Bronchial epithelial cell (primary cell): ENCODE data around the gene POLH. TPM values are rescaled to one million over a fixed set of nuclear protein-coding genes. Genes with fewer than 3 reads are reported as not detected.

Experiments used
- DNase-seq: peaks from one replicate; pipeline ENCODE4 v3.0.0-alpha.2; 2010; ENCODE audit warnings: low read depth
- FAIRE-seq: peaks from 2 replicates; lab custom pipeline; 2011; peaks lifted over from hg19 to GRCh38; lab: Jason Lieb, UNC
- H3K27me3 ChIP-seq: 2 replicates; pipeline ENCODE4 v1.5.1; 2011; ENCODE audit warnings: low read length; ENCODE audit not compliant: control insufficient read depth, insufficient read depth
- H3K36me3 ChIP-seq: 2 replicates; pipeline ENCODE4 v1.5.1; 2011; ENCODE audit warnings: low read length; ENCODE audit not compliant: control insufficient read depth, insufficient read depth
- H3K4me3 ChIP-seq: 2 replicates; pipeline ENCODE4 v1.5.1; 2011; ENCODE audit warnings: mild to moderate bottlenecking, low read depth, low read length, control low read depth
- total RNA-seq: library from RNA; depleted of rRNA; stranded (reverse); fragments of >200 nt; gene quantifications from 2 replicates; pipeline ENCODE4 v1.2.1, GENCODE V29; 2014
- TF ChIP-seq, protein P1 (sequence below): IDR thresholded peaks from 2 replicates; pipeline ENCODE4 v1.5.1; 2011; ENCODE audit warnings: mild to moderate bottlenecking, moderate library complexity, low read length, control low read depth, inconsistent platforms; ENCODE audit not compliant: insufficient read depth, severe bottlenecking

Gene POLH
- total RNA-seq, 1 donor from 2014 or later, result 17.4 TPM

DNA sequence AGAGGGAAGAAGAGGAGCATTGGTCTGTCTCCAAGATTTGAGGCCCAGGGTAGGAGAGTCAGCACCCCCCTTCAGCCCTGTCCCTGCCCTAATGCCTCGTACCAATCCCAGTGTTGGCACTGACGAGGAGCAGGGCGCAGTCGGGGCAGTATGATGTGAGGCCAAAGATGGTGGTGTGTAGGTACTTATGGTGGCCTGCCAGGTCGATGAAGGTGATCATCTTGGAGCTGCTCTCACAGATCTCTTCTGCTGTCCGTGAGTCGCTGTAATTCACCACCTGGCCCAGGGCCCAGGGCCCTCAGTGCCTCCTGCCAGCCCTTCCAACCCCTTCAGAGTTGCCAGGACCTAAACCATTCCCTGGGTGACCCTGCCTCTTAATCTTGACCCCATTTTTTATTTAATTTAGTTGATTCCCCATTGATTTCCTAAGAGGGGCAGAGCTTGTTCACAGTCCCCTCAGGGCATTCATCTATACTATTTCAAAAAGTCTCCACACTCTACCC lies 48.9 kb downstream of the POLH start:
- no peak for FAIRE-seq
- DNase-seq, result no peak
- Histone ChIP-seq H3K36me3 (peaks cover 48% of the 10 kb centered on the region), H3K4me3 (no peak overlapping the region), H3K27me3 (no peaks in the 10 kb centered on the region)
- TF ChIP-seq, protein P1, sequence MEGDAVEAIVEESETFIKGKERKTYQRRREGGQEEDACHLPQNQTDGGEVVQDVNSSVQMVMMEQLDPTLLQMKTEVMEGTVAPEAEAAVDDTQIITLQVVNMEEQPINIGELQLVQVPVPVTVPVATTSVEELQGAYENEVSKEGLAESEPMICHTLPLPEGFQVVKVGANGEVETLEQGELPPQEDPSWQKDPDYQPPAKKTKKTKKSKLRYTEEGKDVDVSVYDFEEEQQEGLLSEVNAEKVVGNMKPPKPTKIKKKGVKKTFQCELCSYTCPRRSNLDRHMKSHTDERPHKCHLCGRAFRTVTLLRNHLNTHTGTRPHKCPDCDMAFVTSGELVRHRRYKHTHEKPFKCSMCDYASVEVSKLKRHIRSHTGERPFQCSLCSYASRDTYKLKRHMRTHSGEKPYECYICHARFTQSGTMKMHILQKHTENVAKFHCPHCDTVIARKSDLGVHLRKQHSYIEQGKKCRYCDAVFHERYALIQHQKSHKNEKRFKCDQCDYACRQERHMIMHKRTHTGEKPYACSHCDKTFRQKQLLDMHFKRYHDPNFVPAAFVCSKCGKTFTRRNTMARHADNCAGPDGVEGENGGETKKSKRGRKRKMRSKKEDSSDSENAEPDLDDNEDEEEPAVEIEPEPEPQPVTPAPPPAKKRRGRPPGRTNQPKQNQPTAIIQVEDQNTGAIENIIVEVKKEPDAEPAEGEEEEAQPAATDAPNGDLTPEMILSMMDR, result no peak

DNA sequence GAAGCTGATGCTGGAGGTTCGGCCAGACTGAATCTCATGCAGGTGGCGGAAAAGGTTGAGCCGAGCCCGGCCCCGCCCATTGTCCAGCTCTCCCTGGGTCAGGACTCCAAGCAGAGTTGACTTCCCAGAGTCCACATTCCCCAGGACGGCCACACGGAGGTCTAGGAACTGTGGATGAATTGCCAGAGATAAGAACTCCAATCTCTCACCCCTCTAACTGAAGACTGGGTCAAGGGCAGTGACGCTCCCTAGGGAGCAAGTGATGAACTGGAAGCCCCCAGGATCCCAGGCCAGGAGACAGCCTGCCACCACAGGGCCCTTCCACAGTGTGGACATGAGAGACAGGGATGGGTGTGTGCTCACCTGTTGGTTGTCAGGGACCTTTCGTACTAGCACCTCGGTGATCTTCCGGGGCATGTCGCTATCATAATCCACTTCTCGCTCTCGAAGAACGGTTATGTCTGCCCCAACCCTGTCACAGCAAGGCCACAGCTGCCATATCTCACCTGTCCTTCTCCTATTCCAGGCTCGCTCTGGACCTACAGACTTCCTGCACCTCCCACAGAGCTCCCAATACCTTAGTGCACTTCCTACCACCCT lies 49.5 kb downstream of the POLH start:
- no peak overlapping the region for H3K4me3 ChIP-seq
- TF ChIP-seq, protein P1, result no peak
- peaks cover 47% of the 10 kb centered on the region for H3K36me3 ChIP-seq
- no peak for DNase-seq
- FAIRE-seq, result no peak
- no peaks in the 10 kb centered on the region for H3K27me3 ChIP-seq

DNA sequence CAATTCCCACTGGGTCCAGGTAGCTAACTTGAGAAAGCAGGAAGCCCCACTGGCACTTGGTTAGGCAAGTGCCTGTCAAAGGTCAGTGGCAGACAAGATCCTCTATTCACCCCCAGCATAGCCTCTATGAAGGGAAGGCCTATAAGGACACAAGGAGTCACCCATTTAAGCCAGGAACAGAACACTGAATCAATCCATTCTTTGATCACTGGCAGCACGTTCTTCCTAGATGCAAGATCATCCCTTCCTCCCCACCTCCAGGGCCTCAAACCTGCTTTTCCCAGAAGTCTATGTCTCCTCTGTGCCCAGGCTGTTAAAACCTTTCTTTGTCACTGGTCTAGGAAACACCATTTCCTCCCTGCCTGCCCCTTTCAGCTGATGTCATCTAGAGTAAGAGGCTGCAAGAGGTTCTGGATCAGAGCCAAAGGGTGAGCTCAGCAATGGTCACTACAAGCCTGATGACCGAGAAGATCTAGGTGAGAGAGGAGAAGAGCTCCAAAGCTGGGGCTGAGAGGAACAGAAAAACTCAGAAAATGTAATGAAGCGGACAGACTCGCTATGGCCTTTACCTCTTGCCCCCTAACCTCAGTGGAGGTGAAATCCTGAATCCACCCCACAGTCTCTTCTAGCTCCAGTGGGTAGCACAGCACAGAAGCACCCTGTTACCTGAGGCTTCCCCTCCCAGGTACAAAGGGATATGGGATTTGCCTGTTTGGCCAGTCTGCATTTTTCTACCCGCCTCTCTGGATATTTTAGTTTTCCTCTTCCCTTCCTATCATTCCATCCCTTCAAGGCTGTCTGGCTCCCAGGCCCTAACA lies 51.2 kb downstream of the POLH start:
- DNase-seq (peak; percentile 94), FAIRE-seq (peak; percentile 32)
- peaks cover 33% of the 10 kb centered on the region for H3K36me3 ChIP-seq
- peak overlapping the region; percentile 91 for H3K4me3 ChIP-seq
- TF ChIP-seq, protein P1, result no peak
- H3K27me3 ChIP-seq, result no peaks in the 10 kb centered on the region

DNA sequence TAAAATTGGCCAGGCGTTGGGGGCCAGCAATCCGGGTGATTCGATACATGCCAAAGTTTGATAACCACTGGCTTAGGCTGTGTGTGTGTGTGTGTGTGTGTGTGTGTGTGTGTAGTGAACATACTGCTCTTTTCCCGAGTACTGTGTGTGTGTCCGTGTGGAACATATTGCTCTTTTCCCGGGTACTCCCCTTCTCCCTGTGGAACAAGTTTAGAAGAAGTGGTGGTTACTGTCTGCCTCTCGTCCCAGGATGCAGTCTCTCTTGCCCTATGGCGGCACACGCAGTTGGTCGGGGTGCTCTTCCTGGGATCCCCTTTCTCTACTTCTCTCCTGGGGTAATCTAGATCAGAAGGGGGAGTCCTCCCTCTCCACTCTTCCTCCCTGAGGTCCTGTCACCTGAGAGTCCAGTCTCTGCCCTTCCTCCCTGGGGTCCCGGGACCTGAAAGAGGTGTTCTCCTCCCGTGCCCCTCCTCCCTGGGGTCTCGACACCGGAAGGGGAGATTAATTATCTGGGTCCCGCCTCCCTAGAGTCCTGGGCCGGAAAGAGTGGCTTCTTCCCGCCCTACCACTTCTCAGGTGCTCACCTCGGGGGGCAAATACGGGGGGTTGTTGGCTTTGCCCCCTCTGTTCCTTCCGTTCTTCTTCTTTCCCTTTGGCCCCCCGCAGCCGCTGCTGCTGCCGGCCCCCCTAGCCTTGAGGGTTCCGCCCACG lies 52.6 kb downstream of the POLH start:
- Histone ChIP-seq H3K4me3 (peak overlapping the region; percentile 91), H3K27me3 (no peaks in the 10 kb centered on the region), H3K36me3 (peaks cover 26% of the 10 kb centered on the region)
- FAIRE-seq (no peak), DNase-seq (peak; percentile 18)
- TF ChIP-seq, protein P1, result no peak

DNA sequence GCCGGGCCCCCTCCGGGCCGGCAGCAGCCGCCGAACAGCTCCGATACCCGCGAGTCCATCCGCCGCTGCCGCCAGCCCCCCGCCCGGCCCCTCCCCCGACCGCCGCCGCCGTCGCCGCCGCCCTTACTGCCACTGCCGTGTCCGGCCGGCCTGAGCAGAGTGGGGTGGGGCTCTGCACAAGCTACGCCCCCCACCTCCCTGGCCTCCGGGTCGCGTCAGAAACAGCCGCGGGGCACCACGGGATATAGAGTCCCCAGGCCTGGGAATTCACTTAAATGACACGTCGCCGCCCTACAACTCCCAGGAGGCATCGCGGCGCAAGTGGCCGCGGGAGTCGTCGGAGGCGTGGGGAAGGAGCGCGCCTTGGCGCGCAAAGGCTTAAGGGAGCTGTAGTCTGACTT lies 53.1 kb downstream of the POLH start, which contains the start of gene GTPBP2:
Gene GTPBP2 (minus strand): TSS at position 161 of the 401 bp plus-strand sequence. CDS start 102 bp downstream, at position 59.
- FAIRE-seq (no peak), DNase-seq (peak; percentile 96)
- H3K27me3 ChIP-seq, result no peaks in the 10 kb centered on the region
- H3K4me3 ChIP-seq, result peak within 1 kb of the TSS; percentile 91
- H3K36me3 ChIP-seq, result peaks cover 21% of the 10 kb centered on the region
- TF ChIP-seq, protein P1, result no peak
